Activated T-helper 2 cell treated with anti-CD3 and anti-CD28 coated beads, Interferon-gamma antibody, Interleukin-2, Interleukin-4, amounts not matched to agents 10 μg/mL and 5 μg/mL and 100 μg/mL, durations not matched to agents 14 hours and 24 hours and 36 hours (primary cell): ENCODE results near the gene CADM2. TPM values are rescaled to one million over a fixed set of nuclear protein-coding genes. Genes with fewer than 3 reads are reported as not detected.
"Not testable (repeated sequence)": the region's sequence is repeated elsewhere in the genome, so short reads cannot be mapped to it uniquely, and the experiment has no call there.

Experiments
- DNase-seq: peaks from one replicate; pipeline ENCODE4 v3.0.0; 2021; ENCODE audit warnings: low spot score
- H3K27ac Mint-ChIP-seq: one replicate; pipeline ENCODE4 v1.8.0; 2021; ENCODE audit warnings: mixed read lengths
- H3K27me3 Mint-ChIP-seq: one replicate; pipeline ENCODE4 v1.8.0; 2021; ENCODE audit warnings: low read depth, mixed read lengths
- H3K36me3 Mint-ChIP-seq: one replicate; pipeline ENCODE4 v1.8.0; 2021; ENCODE audit warnings: low read depth, mixed read lengths
- H3K4me1 Mint-ChIP-seq: one replicate; pipeline ENCODE4 v1.8.0; 2021; ENCODE audit warnings: low read depth, mixed read lengths
- H3K4me3 Mint-ChIP-seq: one replicate; pipeline ENCODE4 v1.8.0; 2021; ENCODE audit warnings: low read depth, mild to moderate bottlenecking, moderate library complexity, mixed read lengths
- H3K9me3 Mint-ChIP-seq: one replicate; pipeline ENCODE4 v1.8.0; 2021; ENCODE audit warnings: mixed read lengths
- intact Hi-C: fragments of 100-400 bp; cut with micrococcal nuclease; formaldehyde crosslinking; loops from one replicate; pipeline ENCODE4 v1.15.1; 2023
- total RNA-seq: library from RNA; stranded (reverse); gene quantifications from 2 replicates; pipeline ENCODE4 v1.2.3, GENCODE V29; 2022

Gene CADM2
- total RNA-seq, 1 donor from 2014 or later: not detected

DNA sequence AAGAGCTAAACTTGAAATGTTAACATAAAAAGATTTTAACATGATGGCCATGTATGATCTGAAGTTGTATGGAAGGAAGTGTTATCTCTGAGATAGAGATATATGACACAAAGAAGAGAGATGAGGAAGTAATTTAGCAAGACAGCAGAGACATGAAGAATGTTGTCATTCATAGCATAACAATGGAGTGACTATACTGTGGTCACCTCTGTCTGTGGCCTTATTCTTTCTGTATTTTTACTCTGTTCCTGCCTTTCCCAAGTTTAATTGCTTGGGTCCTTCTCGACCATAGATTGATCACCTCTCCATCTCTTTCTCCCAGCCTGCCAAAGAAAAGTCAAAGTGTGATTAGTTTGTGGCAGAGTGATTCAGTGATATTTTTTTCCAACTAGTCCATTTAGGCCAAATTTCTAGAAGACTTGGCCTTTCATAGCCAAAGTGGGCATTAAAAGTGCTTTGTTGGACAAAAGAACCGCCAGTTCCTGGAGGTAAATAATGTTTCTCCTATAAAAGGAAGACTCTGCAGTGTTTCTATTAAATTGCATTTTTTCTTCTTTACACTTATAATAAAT, 711.9 kb downstream of the CADM2 start:
- Mint-ChIP-seq H3K27me3 (no peaks in the 10 kb centered on the region), H3K36me3 (no peaks in the 10 kb centered on the region), H3K4me3 (no peak overlapping the region), H3K27ac (no peak overlapping the region), H3K9me3 (peaks cover 8% of the 10 kb centered on the region), H3K4me1 (no peaks in the 10 kb centered on the region)
- no peak for DNase-seq
- intact Hi-C loops: no loop called here

DNA sequence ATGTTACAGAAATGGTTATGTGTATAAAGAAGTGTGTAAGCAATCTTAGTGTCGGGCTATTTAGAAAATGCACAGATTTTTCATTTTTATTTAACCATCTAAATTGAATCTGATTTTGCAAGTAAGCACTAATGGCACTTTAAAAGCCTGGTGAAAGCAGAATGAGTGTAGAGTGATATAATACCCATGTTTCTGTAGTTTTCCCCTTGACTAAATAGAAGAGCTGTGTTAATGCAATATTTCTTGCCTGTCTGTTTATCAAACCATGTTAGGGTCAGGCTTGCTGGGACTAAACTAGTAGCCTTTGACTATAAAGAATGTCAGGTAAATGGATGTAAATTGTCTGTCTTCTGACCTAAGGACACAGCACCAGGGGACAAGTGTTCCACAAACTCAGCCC, 714.0 kb downstream of the CADM2 start:
- DNase-seq: no peak
- no peaks in the 10 kb centered on the region for H3K27me3 Mint-ChIP-seq
- no peak overlapping the region for H3K4me3 Mint-ChIP-seq
- H3K4me1 Mint-ChIP-seq: no peaks in the 10 kb centered on the region
- no peaks in the 10 kb centered on the region for H3K36me3 Mint-ChIP-seq
- H3K9me3 Mint-ChIP-seq: peaks cover 6% of the 10 kb centered on the region
- intact Hi-C loops: no loop called here
- H3K27ac Mint-ChIP-seq: no peak overlapping the region

DNA sequence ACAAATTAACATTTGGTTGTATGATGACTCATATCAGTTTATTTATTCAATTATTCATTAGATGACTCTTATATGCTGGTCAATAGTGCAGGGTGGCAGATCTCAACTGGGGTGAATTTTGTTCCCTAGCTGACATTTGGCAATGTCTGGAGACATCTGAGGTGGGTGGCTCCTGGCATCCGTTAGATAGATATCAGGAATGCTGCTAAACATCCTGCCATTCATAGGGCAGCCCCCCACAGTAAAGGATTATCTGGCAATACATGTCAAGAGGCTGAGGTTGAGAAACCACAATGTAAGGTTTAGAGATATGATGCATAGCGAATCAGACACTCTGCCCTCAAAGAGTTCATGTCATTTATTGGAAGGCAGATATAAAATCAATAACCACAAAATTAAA, 719.9 kb downstream of the CADM2 start:
- no peak overlapping the region for H3K4me3 Mint-ChIP-seq
- H3K9me3 Mint-ChIP-seq: no peaks in the 10 kb centered on the region
- DNase-seq: no peak
- H3K27ac Mint-ChIP-seq: no peak overlapping the region
- intact Hi-C loops: no loop called here
- H3K27me3 Mint-ChIP-seq: no peaks in the 10 kb centered on the region
- H3K36me3 Mint-ChIP-seq: no peaks in the 10 kb centered on the region
- H3K4me1 Mint-ChIP-seq: no peaks in the 10 kb centered on the region

DNA sequence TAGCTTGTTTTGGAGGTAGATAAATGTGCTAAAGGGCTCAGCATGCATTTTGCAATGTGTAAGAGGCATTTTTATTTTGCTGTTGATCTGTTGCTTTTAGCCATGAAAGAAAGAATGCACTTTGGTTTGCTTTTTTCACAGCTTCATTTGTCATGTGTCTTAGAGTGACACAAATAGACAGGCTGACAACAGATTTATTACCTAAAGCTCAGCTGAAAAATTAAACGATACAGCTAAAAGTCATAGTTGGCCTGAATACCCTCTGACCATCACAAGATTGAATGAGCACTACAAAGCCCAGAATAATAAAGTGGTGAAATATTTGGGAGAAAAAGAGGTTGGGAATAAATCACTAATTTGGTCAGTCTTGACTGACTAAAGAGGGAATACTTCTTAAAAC, 723.1 kb downstream of the CADM2 start:
- no peak overlapping the region for H3K27ac Mint-ChIP-seq
- no peaks in the 10 kb centered on the region for H3K27me3 Mint-ChIP-seq
- H3K9me3 Mint-ChIP-seq: peaks cover 10% of the 10 kb centered on the region
- DNase-seq: no peak
- no peaks in the 10 kb centered on the region for H3K36me3 Mint-ChIP-seq
- no peak overlapping the region for H3K4me3 Mint-ChIP-seq
- intact Hi-C loops: no loop called here
- H3K4me1 Mint-ChIP-seq: no peaks in the 10 kb centered on the region

DNA sequence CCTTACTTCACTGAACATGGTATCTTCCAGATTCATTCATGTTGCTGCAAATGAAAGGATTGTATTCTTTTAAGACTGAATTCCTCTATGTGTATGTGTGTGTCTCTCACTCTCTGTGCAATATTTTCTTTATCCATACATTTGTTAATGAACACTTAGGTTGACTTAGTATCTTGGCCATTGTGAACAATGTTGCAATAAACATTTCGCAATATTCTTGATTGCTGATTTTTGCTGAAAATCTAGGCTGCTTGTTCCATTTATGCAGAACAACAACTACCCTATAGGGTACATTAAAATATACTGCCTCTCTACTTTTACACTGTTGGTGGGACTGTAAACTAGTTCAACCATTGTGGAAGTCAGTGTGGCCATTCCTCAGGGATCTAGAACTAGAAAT, 732.4 kb downstream of the CADM2 start:
- intact Hi-C loops: no loop called here
- no peaks in the 10 kb centered on the region for H3K4me1 Mint-ChIP-seq
- H3K27ac Mint-ChIP-seq: no peak overlapping the region
- no peaks in the 10 kb centered on the region for H3K36me3 Mint-ChIP-seq
- peaks cover 17% of the 10 kb centered on the region for H3K9me3 Mint-ChIP-seq
- H3K27me3 Mint-ChIP-seq: no peaks in the 10 kb centered on the region
- DNase-seq: no peak
- H3K4me3 Mint-ChIP-seq: no peak overlapping the region

DNA sequence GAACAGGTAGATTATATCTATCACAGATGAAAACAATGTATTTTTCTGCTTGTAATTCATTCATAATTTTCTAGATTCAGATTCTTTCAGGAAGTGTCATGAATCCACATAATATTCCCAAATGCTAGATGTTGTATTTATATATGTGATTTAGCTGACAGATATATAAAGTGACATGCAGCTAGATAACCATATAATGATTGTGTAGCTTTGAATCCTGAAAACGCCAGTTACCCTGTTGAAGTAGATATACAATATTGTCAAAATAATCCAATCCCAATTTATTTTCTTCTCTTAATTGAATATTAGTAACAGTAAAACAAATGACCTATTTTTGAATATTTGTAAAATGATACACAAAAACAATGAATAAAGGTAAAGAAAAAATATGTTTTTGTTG, 738.4 kb downstream of the CADM2 start:
- Mint-ChIP-seq H3K27ac (no peak overlapping the region), H3K36me3 (no peaks in the 10 kb centered on the region), H3K4me1 (no peaks in the 10 kb centered on the region), H3K4me3 (no peak overlapping the region), H3K27me3 (no peaks in the 10 kb centered on the region), H3K9me3 (peaks cover 29% of the 10 kb centered on the region)
- intact Hi-C loops: no loop called here
- no peak for DNase-seq

DNA sequence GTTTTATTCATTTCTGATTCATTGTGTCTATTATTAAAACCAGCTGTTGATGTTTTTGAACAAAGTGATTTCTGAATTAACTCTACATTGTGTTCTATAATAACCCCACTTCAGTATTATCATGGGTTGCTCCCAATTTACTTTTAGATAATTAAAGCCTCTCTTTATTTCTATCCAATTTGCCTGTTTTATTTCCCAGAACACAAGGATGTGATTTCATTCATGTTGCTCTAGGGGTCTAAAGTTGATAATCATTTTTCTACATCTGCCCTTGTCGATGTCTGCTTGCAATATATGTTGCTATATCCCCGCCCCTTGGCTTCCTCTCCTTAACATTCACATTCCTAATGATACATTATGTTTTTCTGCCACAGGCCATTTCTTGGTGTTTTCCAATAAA, 747.3 kb downstream of the CADM2 start:
- no peak overlapping the region for H3K27ac Mint-ChIP-seq
- H3K4me1 Mint-ChIP-seq: no peaks in the 10 kb centered on the region
- no peak for DNase-seq
- intact Hi-C loops: no loop called here
- no peaks in the 10 kb centered on the region for H3K27me3 Mint-ChIP-seq
- no peak overlapping the region for H3K4me3 Mint-ChIP-seq
- peaks cover 14% of the 10 kb centered on the region for H3K9me3 Mint-ChIP-seq
- no peaks in the 10 kb centered on the region for H3K36me3 Mint-ChIP-seq

DNA sequence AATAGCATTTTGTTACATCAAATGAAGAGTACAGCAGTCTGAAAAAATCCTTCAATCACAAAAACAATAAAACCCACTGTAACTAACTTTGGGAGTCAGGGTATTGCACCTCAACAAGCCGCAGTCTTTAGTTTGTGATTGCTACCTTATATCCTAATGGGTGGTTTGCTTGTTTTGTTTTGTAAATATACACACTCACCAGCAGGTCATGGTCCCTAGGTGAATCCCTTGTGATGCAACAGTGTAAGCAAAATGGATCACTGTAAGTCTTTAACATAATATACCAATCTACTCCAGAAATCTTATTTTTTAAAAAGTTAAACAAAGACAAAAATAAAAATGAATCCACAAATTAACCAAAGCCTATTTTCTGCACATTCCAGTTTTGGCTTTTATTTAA, 749.5 kb downstream of the CADM2 start:
- H3K27ac Mint-ChIP-seq, H3K27me3 Mint-ChIP-seq, H3K36me3 Mint-ChIP-seq, intact Hi-C loops, H3K4me3 Mint-ChIP-seq, H3K4me1 Mint-ChIP-seq, DNase-seq: not testable (repeated sequence)
- H3K9me3 Mint-ChIP-seq: peaks cover 12% of the 10 kb centered on the region

DNA sequence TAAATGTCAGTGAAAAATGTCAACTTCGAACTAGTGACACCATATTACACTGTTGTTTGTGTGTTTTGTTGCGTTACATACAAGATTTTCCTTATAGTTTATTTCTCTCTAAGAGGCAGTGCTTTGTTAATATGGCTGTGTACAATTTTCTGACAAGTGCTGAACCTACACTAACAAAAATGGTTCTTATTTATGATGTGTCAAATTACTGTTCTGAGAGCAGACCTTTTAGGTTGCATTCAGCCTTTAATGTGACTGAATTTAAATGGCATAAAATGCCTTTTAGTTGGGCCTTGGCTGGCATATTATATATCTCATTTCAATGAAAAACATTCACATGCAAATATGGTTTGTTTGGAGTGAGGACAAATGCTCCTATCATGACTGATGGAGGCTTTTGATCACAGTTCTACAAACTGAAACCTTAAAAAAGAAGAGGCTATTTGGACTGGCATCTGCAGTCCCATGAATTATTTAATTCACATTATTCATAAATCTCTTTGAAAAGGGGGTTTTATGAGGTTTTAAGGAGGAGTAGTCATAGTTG, 750.6 kb downstream of the CADM2 start:
- peaks cover 9% of the 10 kb centered on the region for H3K9me3 Mint-ChIP-seq
- no peaks in the 10 kb centered on the region for H3K4me1 Mint-ChIP-seq
- H3K27ac Mint-ChIP-seq: no peak overlapping the region
- no peak overlapping the region for H3K4me3 Mint-ChIP-seq
- intact Hi-C loops: no loop called here
- H3K27me3 Mint-ChIP-seq: no peaks in the 10 kb centered on the region
- H3K36me3 Mint-ChIP-seq: no peaks in the 10 kb centered on the region
- no peak for DNase-seq

DNA sequence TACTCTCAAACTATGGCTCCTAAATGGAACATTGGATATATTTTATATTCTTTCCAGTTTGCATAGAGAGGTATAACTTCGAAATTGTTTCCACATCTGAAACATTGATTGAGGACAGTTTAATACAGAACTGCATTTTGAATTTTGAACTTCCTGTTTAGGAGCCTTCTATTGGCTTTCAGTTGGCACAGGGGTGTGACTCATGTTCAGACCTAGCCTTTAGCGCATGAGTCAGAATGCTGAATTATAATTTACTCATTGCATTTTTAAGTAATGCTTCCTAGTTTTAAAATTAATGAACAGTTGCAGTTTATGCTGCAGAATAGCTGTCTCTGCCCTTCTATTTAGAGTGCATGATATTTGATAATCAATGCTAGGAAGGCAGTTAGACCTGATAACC, 751.7 kb downstream of the CADM2 start:
- no peak for DNase-seq
- peaks cover 13% of the 10 kb centered on the region for H3K9me3 Mint-ChIP-seq
- H3K4me3 Mint-ChIP-seq: no peak overlapping the region
- no peaks in the 10 kb centered on the region for H3K4me1 Mint-ChIP-seq
- H3K36me3 Mint-ChIP-seq: no peaks in the 10 kb centered on the region
- H3K27me3 Mint-ChIP-seq: no peaks in the 10 kb centered on the region
- H3K27ac Mint-ChIP-seq: no peak overlapping the region
- intact Hi-C loops: no loop called here

DNA sequence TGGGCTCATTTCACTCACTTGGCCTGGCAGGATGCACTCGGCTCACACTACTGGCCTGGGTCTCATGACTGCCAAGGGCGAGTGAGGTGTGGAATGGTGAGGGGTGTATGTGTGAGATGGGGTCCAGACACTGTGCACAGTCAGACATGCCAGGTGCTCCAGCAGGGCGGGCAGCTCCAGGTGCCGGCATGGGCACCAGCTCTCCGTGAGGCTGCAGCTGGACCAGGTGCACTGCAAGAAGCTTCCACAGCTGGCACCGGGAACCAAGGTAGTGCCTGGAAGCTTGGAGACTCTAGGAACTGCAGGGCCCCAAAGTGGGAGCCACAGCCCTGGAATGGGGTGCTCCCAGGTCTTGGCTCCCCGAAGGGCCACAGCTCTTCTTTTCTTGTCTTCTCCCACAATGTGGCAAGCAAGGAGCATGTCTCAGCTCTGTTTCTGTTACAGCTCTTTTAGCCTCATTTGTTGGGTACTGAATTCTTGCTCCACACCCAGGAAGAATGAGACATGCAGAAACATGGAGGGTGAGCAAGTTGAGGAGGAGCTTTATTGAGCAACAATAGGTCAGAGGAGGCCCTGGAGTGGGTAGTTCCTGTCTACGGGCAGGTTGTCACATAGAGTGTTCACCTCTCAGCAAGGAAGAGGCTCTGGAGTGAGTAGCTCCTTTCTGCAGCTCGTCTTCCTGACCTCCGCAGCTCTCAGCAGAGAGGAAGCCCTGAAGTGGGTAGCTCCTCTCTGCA, 762.8 kb downstream of the CADM2 start:
- Mint-ChIP-seq H3K4me3 (no peak overlapping the region), H3K9me3 (peaks cover 24% of the 10 kb centered on the region), H3K27ac (no peak overlapping the region), H3K36me3 (no peaks in the 10 kb centered on the region), H3K4me1 (no peaks in the 10 kb centered on the region), H3K27me3 (no peaks in the 10 kb centered on the region)
- intact Hi-C loops: no loop called here
- DNase-seq: no peak

DNA sequence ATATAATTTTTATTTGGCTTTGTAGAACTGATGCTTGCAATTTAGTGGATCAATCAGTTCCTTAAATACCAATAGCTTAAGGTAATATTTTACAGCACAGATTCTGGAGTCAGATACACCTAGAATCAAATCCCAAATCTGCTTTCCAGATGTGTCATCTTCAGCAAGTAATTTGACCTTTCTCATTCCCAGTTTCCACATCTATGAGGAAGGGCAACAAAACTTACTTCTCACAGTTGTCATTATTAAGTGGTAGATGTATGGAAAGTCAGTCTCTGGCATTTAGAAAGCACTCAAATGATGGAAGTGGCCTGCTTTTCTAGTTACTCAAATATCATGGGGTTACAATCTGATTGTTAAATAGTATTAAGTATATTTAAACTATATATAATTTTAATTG, 767.0 kb downstream of the CADM2 start:
- Mint-ChIP-seq H3K9me3 (peaks cover 24% of the 10 kb centered on the region), H3K4me1 (no peaks in the 10 kb centered on the region), H3K27ac (no peak overlapping the region), H3K27me3 (no peaks in the 10 kb centered on the region), H3K36me3 (no peaks in the 10 kb centered on the region), H3K4me3 (no peak overlapping the region)
- no peak for DNase-seq
- intact Hi-C loops: no loop called here

DNA sequence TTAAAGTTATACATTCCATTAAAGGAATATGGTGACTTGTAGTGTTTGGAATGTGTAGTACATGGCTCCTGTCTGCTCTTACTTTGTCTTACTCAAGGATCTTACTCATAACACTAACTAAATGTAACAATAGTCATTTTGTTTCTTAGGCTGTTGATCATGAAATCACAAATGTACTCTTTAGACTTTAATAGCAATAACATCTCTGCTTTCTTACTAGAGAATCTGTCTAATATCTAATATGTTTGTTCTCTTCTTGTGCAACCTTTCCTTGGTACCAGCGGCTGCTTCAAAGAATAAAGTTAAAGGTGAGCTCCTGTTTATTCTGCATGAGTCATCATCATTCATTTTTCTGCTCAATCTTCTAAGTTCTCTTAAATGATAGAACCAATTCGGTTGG, 767.5 kb downstream of the CADM2 start:
- H3K27ac Mint-ChIP-seq: no peak overlapping the region

More for the DNA sequence above, 767.5 kb downstream of the CADM2 start:
- Mint-ChIP-seq H3K36me3 (no peaks in the 10 kb centered on the region), H3K27me3 (no peaks in the 10 kb centered on the region), H3K9me3 (peaks cover 24% of the 10 kb centered on the region), H3K4me3 (no peak overlapping the region), H3K4me1 (no peaks in the 10 kb centered on the region)
- intact Hi-C loops: no loop called here
- DNase-seq: no peak
